Frontal cortex (tissue), 4 donors: ENCODE measurements around the gene ZNF746. TPM values are rescaled to one million over a fixed set of nuclear protein-coding genes. Genes with fewer than 3 reads are reported as not detected.
A peak's percentile ranks its signal among the peaks of the same experiment; 100 is the strongest.

Source experiments
- DNase-seq, 2 donors: peaks; one replicate each; pipeline ENCODE4 v3.0.0; 2012; ENCODE audit warnings: low spot score in 2 of 2
- FAIRE-seq: peaks from 2 replicates; lab custom pipeline; 2012; peaks lifted over from hg19 to GRCh38; lab: Jason Lieb, UNC
- total RNA-seq: library from RNA; depleted of rRNA; stranded (reverse); fragments of >200 nt; gene quantifications from one replicate; pipeline ENCODE4 v1.2.3, GENCODE V29; 2014
- donor health status: control.
- donor health status: control.
- donor health status: control.

Gene ZNF746
- 23.2 TPM for total RNA-seq

GRCh38 chr7:149497467-149498261, at the start of gene ZNF746:
Gene ZNF746, minus strand, starts transcription at chr7:149497809. Its CDS starts 273 bp downstream, at chr7:149497536.
- no peak for FAIRE-seq
- DNase-seq = peak; percentile 92 to 93

- DNase-seq (no peak), FAIRE-seq (no peak)
Observed at GRCh38 chr7:149547126-149547525, 49.5 kb upstream of the ZNF746 start.

GRCh38 chr7:149546331-149546730, 48.7 kb upstream of the ZNF746 start:
- FAIRE-seq (no peak), DNase-seq (no peak)

GRCh38 chr7:149544028-149544427, 46.4 kb upstream of the ZNF746 start:
- no peak for FAIRE-seq
- no peak for DNase-seq

GRCh38 chr7:149532654-149533053, 35.0 kb upstream of the ZNF746 start:
- no peak for FAIRE-seq
- DNase-seq = no peak

- DNase-seq = no peak
- FAIRE-seq = no peak
Observed at GRCh38 chr7:149529136-149529718, 31.6 kb upstream of the ZNF746 start.

- FAIRE-seq (no peak), DNase-seq (no peak)
Observed at GRCh38 chr7:149527414-149527813, 29.8 kb upstream of the ZNF746 start.

- FAIRE-seq = no peak
- no peak for DNase-seq
Observed at GRCh38 chr7:149525280-149525679, 27.7 kb upstream of the ZNF746 start.

- no peak for DNase-seq
- no peak for FAIRE-seq
Observed at GRCh38 chr7:149524394-149524793, 26.8 kb upstream of the ZNF746 start.

- no peak for FAIRE-seq
- no peak for DNase-seq
Observed at GRCh38 chr7:149510248-149510647, 12.6 kb upstream of the ZNF746 start.

- no peak for DNase-seq
- FAIRE-seq = no peak
Observed at GRCh38 chr7:149509774-149510173, 12.2 kb upstream of the ZNF746 start.

- FAIRE-seq (no peak), DNase-seq (no peak)
Observed at GRCh38 chr7:149505551-149505950, 7.9 kb upstream of the ZNF746 start.

- FAIRE-seq = no peak
- DNase-seq = no peak
Observed at GRCh38 chr7:149501651-149502050, 4.0 kb upstream of the ZNF746 start.

GRCh38 chr7:149500910-149501309, 3.3 kb upstream of the ZNF746 start:
- FAIRE-seq = no peak
- no peak for DNase-seq

GRCh38 chr7:149500201-149500600, 2.6 kb upstream of the ZNF746 start:
- FAIRE-seq = no peak

GRCh38 chr7:149498811-149499210, 1.2 kb upstream of the ZNF746 start:
- no peak for DNase-seq
- no peak for FAIRE-seq

More at GRCh38 chr7:149500201-149500600, 2.6 kb upstream of the ZNF746 start:
- DNase-seq = no peak

GRCh38 chr7:149496642-149497391, 792 bp downstream of the ZNF746 start:
- DNase-seq (peak; percentile 50 to 54), FAIRE-seq (no peak)

- FAIRE-seq (no peak), DNase-seq (no peak)
Observed at GRCh38 chr7:149495785-149496641, 1.6 kb downstream of the ZNF746 start.

- FAIRE-seq (no peak), DNase-seq (no peak)
Observed at GRCh38 chr7:149494738-149495368, 2.8 kb downstream of the ZNF746 start.
